Right ventricle myocardium inferior (tissue), 1 donor: ENCODE results near the gene GANC. TPM values are rescaled to one million over a fixed set of nuclear protein-coding genes. Genes with fewer than 3 reads are reported as not detected.

ENCODE experiments used
- ATAC-seq: fragments of 200-7000 bp; cut with Tn5 transposase; one replicate; pipeline ENCODE4 v1.9.1; 2020; ENCODE audit warnings: mild to moderate bottlenecking, moderate library complexity
- DNase-seq: peaks from one replicate; pipeline ENCODE4 v3.0.0; 2021; ENCODE audit errors: missing footprints
- intact Hi-C: fragments of 100-400 bp; cut with DNase I; formaldehyde crosslinking; loops from one replicate; pipeline ENCODE4 v1.11.0; 2022
- total RNA-seq: library from RNA; stranded (reverse); fragmentation: NEBNext Ultra II Directional; extraction: Animal tissue kit (Norgen Biotek cat#: 25700); gene quantifications from one replicate; pipeline ENCODE4 v1.2.1, GENCODE V29; 2021
- donor health status: DM: no; HTN: yes; CAD: no; lungs with severe emphysema.

Gene GANC
- total RNA-seq, 1 donor from 2014 or later: 16.3 TPM

GRCh38 chr15:42364529-42364928, 91.5 kb downstream of the GANC start:
- ATAC-seq: no peak
- no peak for DNase-seq
- intact Hi-C loops: no loop called here

DNA sequence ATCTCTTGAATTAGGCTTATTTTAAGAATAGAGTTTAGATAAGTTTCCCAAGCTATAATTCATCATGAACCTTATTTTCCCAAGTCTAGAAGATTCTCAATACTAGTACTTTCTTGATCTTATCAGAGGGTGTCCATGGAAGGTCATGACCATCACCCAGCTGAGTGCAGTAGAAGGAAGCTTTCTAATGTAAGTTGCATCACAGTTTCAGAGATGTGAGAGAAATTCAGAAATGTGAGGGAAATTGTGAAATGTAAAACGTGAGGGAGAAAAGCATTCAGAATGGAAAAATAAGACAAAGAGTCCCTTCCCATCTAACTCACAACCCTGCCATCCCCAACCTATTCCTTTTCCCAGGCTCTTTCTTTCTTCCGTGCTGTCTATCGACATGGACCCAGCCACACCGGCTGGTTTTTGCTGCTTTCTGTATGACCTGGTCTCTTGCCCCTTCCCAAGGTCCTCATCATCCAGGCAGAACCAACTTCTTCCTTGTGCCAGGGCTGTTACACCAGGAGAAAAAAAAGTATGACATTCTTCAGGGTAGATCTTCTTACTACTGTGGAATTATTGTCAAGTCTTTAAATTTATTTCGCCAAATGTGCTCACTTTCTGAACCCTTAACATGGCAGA, 93.0 kb downstream of the GANC start:
- DNase-seq (no peak), ATAC-seq (no peak)
- intact Hi-C loops: no loop called here

- no peak for ATAC-seq
- no peak for DNase-seq
- intact Hi-C loops: no loop called here
Measured at GRCh38 chr15:42367041-42367440, 94.0 kb downstream of the GANC start.

- intact Hi-C loops: no loop called here
- DNase-seq: no peak
- no peak for ATAC-seq
Measured at GRCh38 chr15:42368096-42368495, 95.1 kb downstream of the GANC start.

DNA sequence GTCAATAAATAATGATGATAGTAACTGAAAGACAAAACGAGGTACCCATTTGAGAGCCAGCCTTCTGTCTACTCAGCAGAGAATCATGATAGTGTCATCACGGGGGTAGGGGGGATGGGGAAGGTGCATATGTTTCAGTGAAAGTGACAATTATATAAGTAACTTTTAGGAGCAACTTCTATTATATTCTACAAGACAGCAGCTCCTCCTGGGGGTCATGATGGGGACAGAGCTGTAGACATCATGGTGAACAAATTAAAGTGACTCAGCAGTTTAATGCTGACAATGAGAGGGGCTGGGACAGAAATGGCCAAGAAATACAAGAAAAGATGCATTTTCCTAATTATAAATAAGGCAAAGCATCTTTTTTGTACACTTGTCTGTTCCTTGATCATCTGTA, 98.1 kb downstream of the GANC start:
- intact Hi-C loops: no loop called here
- no peak for ATAC-seq
- no peak for DNase-seq

DNA sequence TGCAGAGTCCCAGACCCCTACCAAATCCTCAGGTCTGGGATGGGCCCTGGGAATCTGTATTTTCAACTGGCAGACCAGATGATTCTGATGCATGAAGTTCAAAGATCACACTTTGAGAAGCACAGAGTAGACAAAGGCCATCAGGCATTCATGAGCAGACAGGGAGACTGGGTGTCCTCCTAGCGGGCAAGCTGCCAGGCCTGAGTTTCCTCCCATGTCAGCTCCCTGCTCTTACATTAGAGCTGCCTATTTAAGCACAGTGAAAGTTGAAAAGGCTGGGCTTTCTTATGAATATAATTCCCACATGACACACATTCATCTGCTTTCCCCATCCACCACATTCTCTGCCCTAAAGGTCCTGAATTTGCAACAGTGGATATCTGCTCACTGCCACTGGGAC, 100.3 kb downstream of the GANC start:
- intact Hi-C loops: no loop called here
- peak; percentile 50 for ATAC-seq

DNA sequence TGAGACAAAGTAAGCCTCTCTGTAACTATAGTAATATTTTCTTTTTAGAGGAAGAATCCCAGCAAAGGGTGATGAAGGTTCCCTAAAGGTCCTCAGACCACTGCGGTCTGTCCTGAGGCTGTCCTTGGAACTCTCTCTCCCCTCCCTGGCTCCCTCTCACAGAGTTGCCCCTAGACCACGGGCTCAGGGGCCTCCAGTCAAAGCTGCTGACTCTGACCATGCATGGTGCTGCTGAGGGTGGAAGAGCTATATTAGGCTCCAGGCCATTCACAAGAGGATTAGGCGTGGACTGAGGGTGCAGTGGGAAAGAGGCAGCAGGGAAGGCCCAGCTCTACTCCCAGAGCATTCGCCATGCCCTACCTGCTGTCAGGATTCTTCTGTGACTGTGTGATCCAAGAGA, 100.9 kb downstream of the GANC start:
- intact Hi-C loops: no loop called here

More for the DNA sequence above, 100.3 kb downstream of the GANC start:
- DNase-seq: peak; percentile 74

DNA sequence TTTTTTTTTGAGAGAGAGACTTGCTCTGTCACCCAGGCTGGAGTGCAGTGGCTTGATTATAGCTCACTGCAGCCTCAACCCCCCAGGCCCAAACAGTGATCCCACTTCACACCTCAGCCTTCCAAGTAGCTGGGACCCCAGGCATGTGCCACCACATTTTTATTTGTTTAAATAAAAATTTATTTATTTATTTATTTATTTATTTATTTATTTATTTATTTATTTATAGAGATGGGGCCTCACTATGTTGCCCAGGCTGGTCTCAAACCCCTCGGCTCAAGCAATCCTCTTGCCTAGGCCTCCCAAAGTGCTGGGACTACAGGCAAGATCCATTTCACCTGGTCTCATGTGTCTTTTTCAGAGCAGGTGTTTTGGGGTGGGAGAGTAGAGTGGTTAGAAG, 101.8 kb downstream of the GANC start:
- intact Hi-C loops: no loop called here

More for the DNA sequence above, 100.9 kb downstream of the GANC start:
- DNase-seq (no peak), ATAC-seq (no peak)

DNA sequence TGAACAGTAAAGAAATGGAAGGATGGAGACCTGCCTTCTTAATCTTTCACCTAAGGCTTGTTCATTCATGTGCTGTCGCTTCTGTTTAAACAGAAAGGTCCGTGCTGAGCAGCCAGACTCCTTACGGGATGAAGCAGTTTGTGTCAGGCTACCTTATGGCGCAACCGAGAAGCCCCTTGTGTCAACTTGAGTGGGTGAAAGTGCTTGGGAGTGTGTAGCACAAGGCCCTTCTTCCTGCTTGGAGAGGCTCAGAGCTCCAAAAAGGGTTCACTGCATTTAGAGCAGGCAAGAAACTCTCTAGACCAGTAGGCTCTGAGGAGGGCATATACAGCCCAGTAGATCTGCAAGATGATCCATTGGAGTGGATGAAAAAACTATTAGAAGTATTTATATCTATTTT, 102.3 kb downstream of the GANC start:
- intact Hi-C loops: no loop called here
- ATAC-seq (no peak), DNase-seq (no peak)

More for the DNA sequence above, 101.8 kb downstream of the GANC start:
- DNase-seq (no peak), ATAC-seq (no peak)

DNA sequence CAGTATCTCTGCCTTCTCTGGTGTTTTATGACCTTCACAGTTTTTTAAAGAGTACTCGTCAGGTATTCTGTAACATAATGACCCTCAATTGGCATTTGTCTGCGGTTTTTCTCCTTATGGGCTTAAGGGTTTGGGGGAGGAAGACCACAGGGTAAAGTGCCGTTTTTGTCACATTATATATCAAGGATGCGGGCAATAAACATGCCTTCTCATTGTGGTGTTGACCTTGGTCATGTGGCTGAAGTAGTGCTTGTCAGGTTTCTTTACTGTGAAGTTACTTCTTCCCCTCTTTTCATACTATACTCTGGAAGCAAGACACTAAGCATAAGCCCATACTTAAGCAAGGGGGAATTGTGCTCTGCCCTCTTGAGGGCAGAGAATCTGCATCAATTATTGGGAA, 102.9 kb downstream of the GANC start:
- intact Hi-C loops: no loop called here
- ATAC-seq (no peak), DNase-seq (no peak)

DNA sequence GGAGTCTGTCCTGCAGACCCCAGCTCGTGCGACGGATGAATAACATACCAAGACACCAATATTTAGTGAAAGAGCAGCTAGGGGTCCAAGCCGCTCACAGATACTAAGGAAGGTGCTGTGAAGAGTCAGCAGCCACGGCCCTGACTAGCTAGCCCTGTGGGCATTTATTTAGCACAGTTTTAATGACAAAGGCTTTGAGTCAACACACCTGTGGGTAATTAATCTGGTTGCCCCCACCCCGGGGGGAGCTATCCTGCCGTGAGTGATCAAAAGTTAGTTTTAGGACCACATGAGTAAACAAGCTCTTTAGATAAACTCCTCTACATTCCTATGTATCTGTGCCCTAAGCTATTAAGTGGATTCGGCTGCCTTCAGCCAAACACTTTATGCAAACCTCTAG, 105.0 kb downstream of the GANC start:
- intact Hi-C loops: no loop called here
- ATAC-seq (no peak), DNase-seq (no peak)

DNA sequence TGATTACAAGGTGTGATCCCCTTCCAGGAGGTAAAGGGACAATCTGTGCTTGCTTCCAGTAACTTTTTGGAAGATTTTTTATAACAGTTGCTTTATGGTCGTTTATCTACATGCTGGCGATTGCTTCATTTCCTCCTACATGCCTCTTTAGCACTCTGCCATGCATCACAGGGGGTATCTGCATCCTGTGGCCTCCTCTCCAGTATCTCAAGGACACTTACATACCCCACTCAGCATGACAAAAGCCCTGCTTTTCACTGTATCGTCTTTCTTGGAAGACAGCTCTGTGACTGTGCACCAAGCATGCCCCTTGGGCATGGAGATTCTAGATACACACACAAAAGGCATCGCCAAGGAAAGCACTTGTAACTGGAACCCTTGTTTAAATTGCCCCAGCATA, 111.6 kb downstream of the GANC start:
- no peak for ATAC-seq
- intact Hi-C loops: no loop called here
- DNase-seq: no peak

GRCh38 chr15:42385206-42385979, 112.4 kb downstream of the GANC start:
- intact Hi-C loops: loop anchor here (5.0 kb wide), 1 partner anchor 113 kb away; the partner anchor contains the start of genes GANC and TMEM87A
- peak; percentile 26 for ATAC-seq
- DNase-seq: no peak

DNA sequence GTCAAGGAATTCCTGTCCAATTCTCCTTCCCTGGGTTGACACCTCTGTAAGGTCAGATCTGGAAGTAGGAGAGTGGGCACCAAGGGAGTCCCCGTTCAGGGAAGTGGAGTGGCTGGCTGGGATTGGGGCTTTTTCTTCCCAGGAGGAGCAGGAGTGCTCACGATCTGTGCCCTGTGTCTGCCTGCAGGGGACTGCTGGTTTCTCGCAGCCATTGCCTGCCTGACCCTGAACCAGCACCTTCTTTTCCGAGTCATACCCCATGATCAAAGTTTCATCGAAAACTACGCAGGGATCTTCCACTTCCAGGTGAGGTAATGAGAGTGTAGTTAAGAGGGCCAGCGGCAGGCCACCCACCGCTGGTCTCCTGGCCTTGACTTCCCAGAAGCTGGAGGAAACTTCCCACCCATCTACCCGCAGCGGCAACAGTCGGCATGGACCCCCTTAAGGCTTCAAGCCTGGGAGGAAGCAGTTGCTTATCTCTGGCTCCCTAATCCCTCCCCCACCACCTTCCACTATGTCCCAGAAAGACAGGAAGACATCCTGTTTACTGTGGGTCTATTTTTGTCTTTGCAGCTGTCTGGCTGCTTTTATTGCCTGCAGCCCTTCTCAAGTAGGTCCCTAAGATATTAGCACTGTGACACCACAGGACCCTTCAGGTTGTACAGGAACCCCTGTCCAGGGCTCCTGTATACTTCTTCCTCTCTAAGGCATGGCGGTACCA, 113.1 kb downstream of the GANC start:
- no peak for ATAC-seq
- no peak for DNase-seq
- intact Hi-C loops: loop anchor here (5.0 kb wide), 1 partner anchor 114 kb away; the partner anchor contains the start of genes GANC and TMEM87A

GRCh38 chr15:42387603-42388002, 114.6 kb downstream of the GANC start:
- no peak for ATAC-seq
- DNase-seq: no peak
- intact Hi-C loops: loop anchor here (5.0 kb wide), 1 partner anchor 115 kb away; the partner anchor contains the start of genes GANC and TMEM87A

GRCh38 chr15:42392309-42393024, 119.5 kb downstream of the GANC start:
- DNase-seq: no peak
- ATAC-seq: no peak
- intact Hi-C loops: no loop called here

DNA sequence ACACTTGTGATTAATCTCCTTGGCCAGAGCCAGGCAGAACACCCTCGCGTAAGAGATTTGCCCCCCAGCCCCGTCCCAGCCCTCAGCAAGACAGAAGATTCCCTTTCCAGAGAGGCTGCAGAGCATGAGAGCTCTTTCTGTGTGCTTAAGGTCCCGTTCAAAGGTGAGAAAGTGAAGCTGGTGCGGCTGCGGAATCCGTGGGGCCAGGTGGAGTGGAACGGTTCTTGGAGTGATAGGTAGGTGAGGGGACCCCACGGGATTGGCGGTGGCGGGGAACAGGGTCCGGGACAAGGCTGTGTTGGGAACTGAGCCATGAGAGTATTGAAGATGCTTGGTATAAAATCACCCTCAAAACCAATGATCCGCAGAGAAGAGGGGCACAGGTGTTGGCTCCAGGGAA, 121.1 kb downstream of the GANC start:
- intact Hi-C loops: no loop called here
- DNase-seq: no peak
- no peak for ATAC-seq

DNA sequence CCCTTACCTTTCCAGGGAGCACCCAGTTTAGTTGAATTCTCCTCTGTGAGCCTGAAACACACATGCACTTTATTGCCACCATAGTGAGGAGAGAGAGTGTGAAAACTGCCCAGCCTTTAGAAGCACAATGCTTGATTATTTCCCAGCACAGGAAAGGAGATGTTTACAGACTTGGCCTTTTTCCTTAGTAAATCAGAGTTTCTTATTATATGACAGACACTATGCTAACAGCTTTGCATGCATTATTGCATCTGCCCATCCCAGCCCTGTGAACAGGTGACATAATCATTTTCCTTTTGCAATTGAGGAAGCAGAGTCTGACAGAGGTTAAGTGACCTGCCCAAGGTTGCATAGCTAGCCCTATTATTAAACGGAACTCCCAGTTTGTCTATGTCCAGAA, 122.8 kb downstream of the GANC start:
- ATAC-seq: no peak
- intact Hi-C loops: no loop called here
- no peak for DNase-seq
